Stimulated activated CD4-positive, alpha-beta T cell treated with anti-CD3 and anti-CD28 coated beads, TNF-alpha, amount 100 ng/mL, for 1 hour (primary cell): ENCODE results near the gene TUBE1.
A peak's percentile ranks its signal among the peaks of the same experiment; 100 is the strongest.

ENCODE experiments used
- DNase-seq, 3 donors: peaks; one replicate each; pipeline ENCODE4 v3.0.0-alpha.2; 2020; ENCODE audit warnings: low read depth in 3 of 3, low spot score in 1 of 3

Gene TUBE1

GRCh38 chr6:112036088-112036637 lies 51.1 kb downstream of the TUBE1 start:
- DNase-seq, result no peak

- DNase-seq, result no peak
Measured at GRCh38 chr6:112034616-112034995, 52.7 kb downstream of the TUBE1 start.

- no peak for DNase-seq
Measured at GRCh38 chr6:112033791-112034615, 53.3 kb downstream of the TUBE1 start.

GRCh38 chr6:112032728-112033127 lies 54.6 kb downstream of the TUBE1 start:
- DNase-seq, result no peak

GRCh38 chr6:112031960-112032359 lies 55.3 kb downstream of the TUBE1 start:
- DNase-seq, result no peak

- no peak for DNase-seq
Measured at GRCh38 chr6:112030961-112031660, 56.2 kb downstream of the TUBE1 start.

GRCh38 chr6:112030206-112030960 lies 56.9 kb downstream of the TUBE1 start:
- DNase-seq, result no peak

GRCh38 chr6:112029045-112029822 lies 58.0 kb downstream of the TUBE1 start:
- DNase-seq, result peak in 2 of 3 donors; percentile 30 to 53

GRCh38 chr6:112027942-112028674 lies 59.2 kb downstream of the TUBE1 start:
- DNase-seq, result peak in 2 of 3 donors; percentile 21 to 22

GRCh38 chr6:112026933-112027332 lies 60.3 kb downstream of the TUBE1 start:
- DNase-seq, result no peak

GRCh38 chr6:112024464-112024863 lies 62.8 kb downstream of the TUBE1 start:
- DNase-seq, result no peak

- DNase-seq, result no peak
Measured at GRCh38 chr6:112022749-112023148, 64.5 kb downstream of the TUBE1 start.

GRCh38 chr6:112021691-112022310 lies 65.5 kb downstream of the TUBE1 start:
- no peak for DNase-seq
